GM21529 (cell line): ENCODE measurements around the gene AGPAT2.

Experiments used
- ATAC-seq: cut with Tn5 transposase; IDR thresholded peaks from one replicate; pipeline ENCODE4 v1.9.1; 2021; ENCODE audit not compliant: unreplicated experiment

AGPAT2 gene

GRCh38 chr9:136686794-136687711, at the start of gene AGPAT2:
Gene AGPAT2, minus strand, starts transcription at chr9:136687457. Its CDS starts 100 bp downstream, at chr9:136687357.
- peak; percentile 67 for ATAC-seq

DNA sequence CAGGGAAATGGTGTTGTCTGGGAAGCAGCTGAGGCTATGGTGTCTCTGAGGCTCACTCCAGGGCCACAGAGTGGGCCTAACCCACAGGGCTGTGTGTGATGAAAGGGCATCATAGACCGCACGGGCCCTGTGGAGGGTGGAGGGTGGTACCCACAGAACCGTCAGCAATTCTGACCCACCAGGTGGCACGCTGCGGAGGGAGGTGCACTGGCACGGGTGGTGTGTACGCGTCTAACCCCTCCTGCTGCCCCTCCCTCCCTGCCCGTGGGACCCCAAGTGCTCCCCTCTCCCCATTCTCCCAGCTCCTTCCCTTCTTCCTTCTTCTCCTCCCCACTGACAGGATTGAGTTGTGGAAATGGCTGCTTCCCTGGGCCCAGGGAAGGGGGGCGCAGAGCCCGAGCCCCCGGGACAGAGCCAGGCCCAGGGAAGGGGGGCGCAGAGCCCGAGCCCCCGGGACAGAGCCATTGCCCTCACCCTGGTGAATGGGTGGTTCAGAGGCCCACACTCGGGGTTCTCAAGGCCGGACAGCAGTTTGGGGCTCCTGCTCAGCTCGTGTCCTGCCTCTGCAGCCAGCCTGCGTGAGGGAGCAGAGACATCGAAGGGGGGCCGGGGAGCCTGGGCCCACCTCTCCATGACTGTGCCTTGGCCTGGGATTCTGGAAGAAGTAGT, 48.7 kb upstream of the AGPAT2 start:
- no peak for ATAC-seq

- ATAC-seq = no peak
Measured at GRCh38 chr9:136734837-136735496, 47.7 kb upstream of the AGPAT2 start.

DNA sequence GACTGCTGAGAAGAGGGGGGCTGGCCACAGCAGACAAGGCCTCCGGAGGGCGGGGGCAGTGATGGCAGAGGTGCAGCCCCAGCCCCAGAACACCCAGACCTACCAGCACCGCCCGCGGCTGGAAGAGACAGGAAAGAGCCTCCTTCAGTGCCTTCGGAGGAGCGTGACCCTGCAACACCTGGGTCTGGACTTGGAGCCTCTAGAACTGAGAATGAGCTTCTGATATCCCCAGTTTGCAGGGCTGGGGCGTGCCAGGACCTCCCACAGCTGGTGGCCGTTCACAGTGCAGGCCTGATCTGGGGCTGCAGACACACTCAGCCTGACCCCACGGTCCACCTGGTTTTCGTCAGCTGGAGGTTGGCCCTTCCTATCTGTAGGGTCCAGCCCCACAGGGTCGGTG, 46.4 kb upstream of the AGPAT2 start:
- ATAC-seq = no peak

DNA sequence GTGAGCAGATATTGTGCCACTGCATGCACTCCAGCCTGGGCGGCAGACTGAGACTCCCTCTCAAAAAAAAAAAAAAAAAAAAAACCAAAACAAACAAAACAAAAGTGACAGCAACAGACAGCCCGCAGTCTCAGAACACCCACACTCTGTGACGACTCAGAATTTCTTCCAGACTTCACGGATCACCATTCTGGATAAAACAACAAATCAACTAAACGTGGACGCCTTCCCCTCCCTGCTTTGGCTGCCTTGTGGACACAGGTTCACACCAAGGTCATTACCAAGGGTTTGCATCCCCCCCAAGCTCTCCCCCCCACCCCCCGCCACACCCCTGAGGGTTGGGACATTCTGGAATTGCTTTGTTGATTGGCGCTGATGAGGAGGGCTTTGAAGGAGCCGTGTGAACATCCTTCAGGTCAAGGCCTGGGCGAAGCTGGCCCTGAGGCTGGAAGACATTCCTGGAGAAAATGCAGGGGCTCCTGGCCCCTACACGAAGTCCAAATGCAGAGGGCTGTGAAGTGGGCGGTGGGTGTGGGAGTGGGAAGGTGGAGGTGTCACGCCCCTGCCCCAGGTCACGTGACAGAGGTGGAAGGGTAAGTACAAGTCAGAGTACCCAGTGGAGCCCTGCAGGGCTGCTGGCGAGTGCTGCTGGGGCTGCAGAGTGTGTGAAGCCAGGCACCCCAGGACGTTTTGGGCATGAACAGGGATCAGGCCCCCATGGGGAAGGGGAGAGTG, 45.4 kb upstream of the AGPAT2 start:
- ATAC-seq = no peak

DNA sequence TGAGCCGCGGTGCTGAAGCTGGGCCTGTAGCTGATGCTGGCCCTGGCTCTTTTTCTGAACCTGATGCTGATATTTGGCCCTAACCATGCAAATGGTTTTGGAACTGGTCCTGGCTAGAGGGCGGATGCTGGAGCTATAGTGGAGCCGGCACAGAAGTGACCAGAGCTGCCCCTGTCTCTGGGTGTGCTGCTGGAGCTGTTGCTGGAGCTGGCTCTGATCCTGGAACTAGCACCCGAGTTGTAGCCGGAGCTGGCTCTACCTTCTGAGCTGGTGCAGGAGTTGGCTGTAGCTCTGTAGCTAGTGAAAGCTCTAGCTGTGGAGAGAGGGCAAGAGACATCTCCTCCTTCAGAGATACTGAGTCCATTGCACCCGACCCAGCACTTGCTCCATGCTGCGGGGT, 42.7 kb upstream of the AGPAT2 start:
- no peak for ATAC-seq

- ATAC-seq = no peak
Measured at GRCh38 chr9:136729144-136729543, 41.9 kb upstream of the AGPAT2 start.

GRCh38 chr9:136728548-136729123, 41.4 kb upstream of the AGPAT2 start:
- peak; percentile 20 for ATAC-seq

GRCh38 chr9:136728080-136728547, 40.9 kb upstream of the AGPAT2 start:
- ATAC-seq = peak; percentile 61

DNA sequence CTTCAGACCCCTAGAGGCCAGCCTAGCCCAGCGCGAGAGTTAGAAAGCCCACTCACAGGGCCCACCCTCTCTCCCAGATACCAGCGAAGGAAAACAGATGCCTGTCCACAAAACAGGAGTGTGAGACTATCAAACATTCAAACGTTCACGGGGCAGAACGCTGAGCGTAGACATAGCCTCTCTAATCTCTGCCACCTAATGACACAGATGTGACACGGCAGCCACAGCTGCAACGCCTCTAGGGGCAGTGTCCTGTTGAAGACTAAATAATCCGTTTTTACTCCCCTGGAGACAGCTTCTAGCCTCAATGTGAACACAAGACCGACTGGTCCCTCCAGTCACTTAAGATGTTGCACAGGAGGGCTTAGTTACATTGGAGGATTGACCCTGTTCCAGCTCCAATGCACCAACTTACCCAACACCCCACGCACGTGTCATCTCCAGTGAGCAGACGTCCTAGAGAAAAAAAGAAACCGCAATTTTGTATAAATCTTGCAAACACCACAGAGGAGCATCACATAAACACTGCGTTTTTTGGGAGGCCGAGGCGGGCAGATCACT, 39.5 kb upstream of the AGPAT2 start:
- ATAC-seq = no peak

GRCh38 chr9:136726118-136726517, 38.9 kb upstream of the AGPAT2 start:
- ATAC-seq = no peak

GRCh38 chr9:136725612-136726011, 38.4 kb upstream of the AGPAT2 start:
- no peak for ATAC-seq

- no peak for ATAC-seq
Measured at GRCh38 chr9:136724772-136725171, 37.5 kb upstream of the AGPAT2 start.

DNA sequence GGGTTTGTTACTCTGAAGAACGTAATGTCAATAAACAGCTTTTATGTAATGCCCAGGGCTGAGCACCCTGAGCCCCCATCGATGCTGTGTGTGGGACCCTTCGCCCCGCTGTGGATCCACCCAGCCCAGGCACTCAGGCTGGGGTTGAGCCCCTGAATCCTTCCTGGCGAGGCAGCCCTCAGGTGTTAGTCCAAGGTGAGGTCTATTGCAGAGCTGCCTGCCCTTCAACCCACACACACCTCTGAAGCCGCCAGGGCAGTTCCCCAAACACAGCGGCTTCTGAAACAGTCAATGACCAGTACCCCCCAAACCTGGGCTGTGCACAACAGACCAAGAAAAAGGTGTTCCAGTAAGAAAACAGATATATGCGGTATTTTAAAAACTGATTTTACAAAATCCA, 36.7 kb upstream of the AGPAT2 start:
- no peak for ATAC-seq

GRCh38 chr9:136723362-136723976, 36.2 kb upstream of the AGPAT2 start:
- ATAC-seq = no peak

- no peak for ATAC-seq
Measured at GRCh38 chr9:136722969-136723356, 35.7 kb upstream of the AGPAT2 start.

DNA sequence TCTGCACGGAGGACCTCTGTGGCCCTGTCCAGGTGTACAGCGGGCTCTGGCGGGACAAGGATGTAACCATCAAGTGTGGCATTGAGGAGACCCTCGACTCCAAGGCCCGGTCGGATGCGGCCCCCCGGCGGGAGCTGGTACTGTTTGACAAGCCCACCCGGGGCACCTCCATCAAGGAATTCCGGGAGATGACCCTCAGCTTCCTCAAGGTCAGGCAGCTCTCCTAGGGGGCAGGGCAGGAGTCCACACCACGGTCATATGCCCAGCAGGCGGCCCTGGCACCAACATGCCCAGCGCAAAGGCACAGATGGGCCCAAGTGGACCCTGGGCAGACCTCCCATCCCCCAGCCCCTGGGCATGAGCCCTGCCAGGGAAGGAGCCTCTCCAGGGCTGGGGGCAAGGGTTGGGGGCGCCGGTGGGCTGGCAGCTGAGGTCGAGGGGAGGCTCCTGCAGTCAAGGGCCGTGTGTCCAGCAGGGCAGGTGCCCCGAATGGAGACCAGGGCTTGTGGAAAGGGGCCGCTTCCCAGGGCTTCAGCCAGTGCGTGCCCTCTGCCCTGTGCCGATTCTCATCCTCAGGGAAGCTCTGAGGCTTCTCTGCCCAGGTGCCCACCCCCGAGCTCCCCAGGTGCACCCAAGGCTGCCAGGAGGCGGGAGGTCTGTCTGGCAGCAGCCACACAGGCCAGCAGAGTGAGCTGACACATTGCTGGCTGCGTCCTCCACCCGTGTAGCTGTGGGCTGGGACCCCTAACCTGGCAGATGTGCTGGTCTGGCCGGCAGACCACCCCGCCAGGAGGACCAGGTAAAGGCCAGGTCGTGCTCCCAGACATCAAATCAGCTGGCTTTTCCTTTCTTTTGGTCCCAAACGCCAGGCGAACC, 35.1 kb upstream of the AGPAT2 start:
- no peak for ATAC-seq

- no peak for ATAC-seq
Measured at GRCh38 chr9:136721339-136722092, 34.3 kb upstream of the AGPAT2 start.
